SK-N-SH (cell line): ENCODE results near the gene CCL24. TPM values are rescaled to one million over a fixed set of nuclear protein-coding genes. Genes with fewer than 3 reads are reported as not detected.
"Not testable (repeated sequence)": the region's sequence is repeated elsewhere in the genome, so short reads cannot be mapped to it uniquely, and the experiment has no call there.

Experiments
- CTCF ChIA-PET: fragments of 300-600, 350-600 bp; formaldehyde crosslinking; extraction: SDS; loops from one replicate; lab custom pipeline; 2021; lab: Yijun Ruan, JAX
- POLR2A ChIA-PET: fragments of 350-600 bp; sonication (Branson Sonifier 250); formaldehyde crosslinking; extraction: SDS; loops from one replicate; lab custom pipeline; 2020; ENCODE audit warnings: antibody characterized with exemption, inconsistent platforms; lab: Yijun Ruan, JAX
- DNase-seq: peaks from one replicate; pipeline ENCODE4 v3.0.0; 2012
- H2AFZ ChIP-seq: fragments of 200-600 bp; sonication (generic); 2 replicates; pipeline ENCODE4 v1.8.1; 2016; ENCODE audit warnings: antibody characterized with exemption, mild to moderate bottlenecking, low read depth
- H3F3A ChIP-seq: fragments of 200-600 bp; sonication (generic); replicated peaks from 2 replicates; pipeline ENCODE3; 2016; ENCODE audit warnings: antibody characterized with exemption, mild to moderate bottlenecking; ENCODE audit not compliant: insufficient read depth
- H3K27ac ChIP-seq, 2 experiments: fragments of 200-500 bp in 1 of 2; fragments of 200-600 bp in 1 of 2; sonication (Bioruptor generic) in 1 of 2; sonication (generic), shearing (Covaris generic) in 1 of 2; 2 replicates each; pipeline versions ENCODE4 v1.5.1 to v1.6.1; 2014 to 2016; ENCODE audit warnings: low read depth in 2 of 2, inconsistent platforms in 1 of 2, low read length in 1 of 2, mild to moderate bottlenecking in 1 of 2, mixed read lengths in 1 of 2
- H3K27me3 ChIP-seq: fragments of 200-600 bp; sonication (generic), shearing (Covaris generic); 2 replicates; pipeline ENCODE4 v1.6.1; 2016; ENCODE audit warnings: mixed run types; ENCODE audit not compliant: insufficient read depth
- H3K36me3 ChIP-seq, 2 experiments: fragments of 200-500 bp in 1 of 2; fragments of 200-600 bp in 1 of 2; sonication (Bioruptor generic) in 1 of 2; sonication (generic) in 1 of 2; replicated peaks in 1 of 2; 2 replicates each; pipeline versions ENCODE3 to v1.5.1; 2014 to 2016; ENCODE audit warnings: low read length in 1 of 2, mild to moderate bottlenecking in 1 of 2; ENCODE audit not compliant: insufficient read depth in 2 of 2, control insufficient read depth in 1 of 2
- H3K4me1 ChIP-seq, 2 experiments: fragments of 200-500 bp in 1 of 2; fragments of 200-600 bp in 1 of 2; sonication (Bioruptor generic) in 1 of 2; sonication (generic), shearing (Covaris generic) in 1 of 2; 2 replicates each; pipeline versions ENCODE4 v1.5.1 to v1.6.1; 2014 to 2016; ENCODE audit warnings: low read depth in 1 of 2, low read length in 1 of 2, mixed run types in 1 of 2; ENCODE audit not compliant: insufficient read depth in 2 of 2, control insufficient read depth in 1 of 2
- H3K4me2 ChIP-seq: fragments of 200-600 bp; sonication (generic), shearing (Covaris generic); 2 replicates; pipeline ENCODE4 v1.6.1; 2017; ENCODE audit warnings: mixed run types
- H3K4me3 ChIP-seq, 2 experiments: fragments of 200-500 bp in 1 of 2; fragments of 200-600 bp in 1 of 2; sonication (Bioruptor generic) in 1 of 2; sonication (generic), shearing (Covaris generic) in 1 of 2; 2 replicates each; pipeline versions ENCODE4 v1.5.1 to v1.8.1; 2014 to 2016; ENCODE audit warnings: low read depth in 2 of 2, inconsistent platforms in 1 of 2, low read length in 1 of 2, mild to moderate bottlenecking in 1 of 2, mixed read lengths in 1 of 2, moderate library complexity in 1 of 2
- H3K79me2 ChIP-seq: fragments of 200-600 bp; sonication (generic); 2 replicates; pipeline ENCODE4 v1.8.1; 2017; ENCODE audit warnings: mild to moderate bottlenecking; ENCODE audit not compliant: insufficient read depth
- H3K9ac ChIP-seq: fragments of 200-600 bp; sonication (generic); 2 replicates; pipeline ENCODE4 v1.6.1; 2017; ENCODE audit warnings: mixed run types
- H3K9me2 ChIP-seq: fragments of 200-600 bp; sonication (generic); 2 replicates; pipeline ENCODE4 v1.6.1; 2017; ENCODE audit warnings: mixed run types
- H3K9me3 ChIP-seq: fragments of 200-600 bp; sonication (generic); 2 replicates; pipeline ENCODE4 v1.6.1; 2017; ENCODE audit warnings: mixed run types, mild to moderate bottlenecking, moderate library complexity
- H4K20me1 ChIP-seq: fragments of 200-600 bp; sonication (generic); 2 replicates; pipeline ENCODE4 v1.6.1; 2017; ENCODE audit warnings: mild to moderate bottlenecking, mixed run types; ENCODE audit not compliant: insufficient read depth
- CTCF ChIP-seq: fragments of 200-600 bp; sonication (generic); IDR thresholded peaks from 2 replicates; pipeline ENCODE4 v1.6.1; 2017; ENCODE audit warnings: antibody characterized with exemption, mild to moderate bottlenecking, moderate library complexity
- NFIC ChIP-seq: IDR thresholded peaks from 2 replicates; pipeline ENCODE4 v1.4.0; 2012; ENCODE audit warnings: borderline replicate concordance
- POLR2AphosphoS5 ChIP-seq: IDR thresholded peaks from 2 replicates; pipeline ENCODE4 v1.6.1; 2012; ENCODE audit warnings: low read depth, low read length
- RXRA ChIP-seq: IDR thresholded peaks from 2 replicates; pipeline ENCODE4 v1.4.0; 2012; ENCODE audit warnings: low read depth, mild to moderate bottlenecking, borderline replicate concordance
- TAF1 ChIP-seq: IDR thresholded peaks from 2 replicates; pipeline ENCODE4 v1.6.1; 2012; ENCODE audit warnings: low read depth, mild to moderate bottlenecking, low read length, moderate library complexity, borderline replicate concordance
- TEAD4 ChIP-seq: IDR thresholded peaks from 2 replicates; pipeline ENCODE4 v1.4.0; 2012; ENCODE audit warnings: mild to moderate bottlenecking, borderline replicate concordance; ENCODE audit not compliant: insufficient read depth
- USF2 ChIP-seq: fragments of 150-350 bp; IDR thresholded peaks from 2 replicates; pipeline ENCODE4 v1.6.1; 2017; ENCODE audit warnings: antibody characterized with exemption, low read length, low read depth, borderline replicate concordance
- WGBS: methylation state at CpG from one replicate; pipeline ENCODE4 v1.1.6; 2017; ENCODE audit warnings: low lambda C conversion rate; 5-methylcytosine and 5-hydroxymethylcytosine counted together
- polyA plus RNA-seq, 3 experiments: library from polyadenylated mRNA; depleted of rRNA; stranded (reverse); fragments of >200 nt; gene quantifications; 2 replicates each; pipeline ENCODE4 v1.2.3, GENCODE V29; 2012

CCL24 gene
- polyA plus RNA-seq, 1 of the 3 experiments (the other 2 are of a cell fraction): not detected

GRCh38 chr7:75840029-75840428, 26.4 kb upstream of the CCL24 start (continued):
- TF ChIP-seq POLR2AphosphoS5 (no peak), USF2 (no peak), TEAD4 (no peak)

- H3K27ac ChIP-seq, H3F3A ChIP-seq, H3K4me3 ChIP-seq, H3K9me3 ChIP-seq, H3K79me2 ChIP-seq, H3K27me3 ChIP-seq, H3K9ac ChIP-seq, DNase-seq, H3K9me2 ChIP-seq, H3K4me1 ChIP-seq, H3K36me3 ChIP-seq, H4K20me1 ChIP-seq, POLR2A ChIA-PET, H3K4me2 ChIP-seq, H2AFZ ChIP-seq: not testable (repeated sequence)
- 78% methylated on average over 14 of the region's 14 CpGs for WGBS
- CTCF ChIA-PET: interaction anchor here (1.1 kb wide), 1 partner anchor 10 kb away, joined by 3 read pairs; no protein-coding TSS in a partner anchor
Observed at GRCh38 chr7:75838281-75838930, 24.8 kb upstream of the CCL24 start.

- H3K4me2 ChIP-seq: no peak overlapping the region
- no peaks in the 10 kb centered on the region for H3K36me3 ChIP-seq
- 80% methylated on average over 7 of the region's 7 CpGs for WGBS
- TF ChIP-seq TAF1: no peak
- no peak for TF ChIP-seq NFIC
- no peak for TF ChIP-seq RXRA
- TF ChIP-seq CTCF: no peak
- TF ChIP-seq, all 33 proteins: peak for 0
- no peak overlapping the region for H2AFZ ChIP-seq
- no peak overlapping the region for H3K4me3 ChIP-seq
- DNase-seq: no peak
- H3K27ac ChIP-seq: no peak overlapping the region
- no peaks in the 10 kb centered on the region for H3K79me2 ChIP-seq
- no peaks in the 10 kb centered on the region for H3K9me3 ChIP-seq
- CTCF ChIA-PET: no interaction called here
- H3F3A ChIP-seq: no peaks in the 10 kb centered on the region
- no peaks in the 10 kb centered on the region for H4K20me1 ChIP-seq
- POLR2A ChIA-PET: interaction anchor here (0.6 kb wide), 1 partner anchor 1502 kb away, joined by 3 read pairs; no protein-coding TSS in a partner anchor
- H3K4me1 ChIP-seq: no peaks in the 10 kb centered on the region; a peak in 1 of 4 replicates
- H3K9me2 ChIP-seq: no peaks in the 10 kb centered on the region
- no peak overlapping the region for H3K9ac ChIP-seq
- H3K27me3 ChIP-seq: no peaks in the 10 kb centered on the region; the same call in 1 of the 2 replicates
Observed at GRCh38 chr7:75836798-75837197, 23.2 kb upstream of the CCL24 start.
